Measurements from ENCODE around the gene PDIK1L. TPM values are rescaled to one million over a fixed set of nuclear protein-coding genes. Genes with fewer than 3 reads are reported as not detected.

The PDIK1L gene
- 10 to 100 TPM in 1 of 12 donors, 1 to 10 TPM in 10, not detected in 1; 6.7 to 10.3 (median 7.6) TPM for polyA plus RNA-seq (ENCODE audit: insufficient read length in 12 of 12)
- long read RNA-seq, donor 1, full-length matches to known transcripts: 4 of 18 reads
- long read RNA-seq, donor 1, partial matches to known transcripts: 14 of 18 reads
- long read RNA-seq, donor 1, other reads (novel, unspliced or antisense): 0 of 18 reads
- long read RNA-seq, donor 2, full-length matches to known transcripts: 4 of 4 reads
- long read RNA-seq, donor 2, partial matches to known transcripts: 0 of 4 reads
- long read RNA-seq, donor 2, other reads (novel, unspliced or antisense): 0 of 4 reads
- long read RNA-seq, donor 3, partial matches to known transcripts: 0 of 1 reads
- long read RNA-seq, donor 3, other reads (novel, unspliced or antisense): 0 of 1 reads
- long read RNA-seq, donor 4, partial matches to known transcripts: 0 of 1 reads
- long read RNA-seq, donor 4, other reads (novel, unspliced or antisense): 0 of 1 reads
- long read RNA-seq, donor 5, partial matches to known transcripts: 0 of 3 reads
- long read RNA-seq, donor 5, other reads (novel, unspliced or antisense): 0 of 3 reads
- long read RNA-seq, donor 6, partial matches to known transcripts: 0 of 1 reads
- long read RNA-seq, donor 6, other reads (novel, unspliced or antisense): 0 of 1 reads
- long read RNA-seq, donor 7, partial matches to known transcripts: 0 of 1 reads
- long read RNA-seq, donor 7, other reads (novel, unspliced or antisense): 0 of 1 reads
- long read RNA-seq, donor 8, partial matches to known transcripts: 0 of 4 reads
- long read RNA-seq, donor 8, other reads (novel, unspliced or antisense): 0 of 4 reads
- long read RNA-seq, donor 9, partial matches to known transcripts: 0 of 2 reads
- long read RNA-seq, donor 9, other reads (novel, unspliced or antisense): 0 of 2 reads
- long read RNA-seq, donor 10, partial matches to known transcripts: 0 of 1 reads
- long read RNA-seq, donor 10, other reads (novel, unspliced or antisense): 0 of 1 reads
- long read RNA-seq, donor 11, partial matches to known transcripts: 0 of 4 reads
- long read RNA-seq, donor 11, other reads (novel, unspliced or antisense): 0 of 4 reads

DNA sequence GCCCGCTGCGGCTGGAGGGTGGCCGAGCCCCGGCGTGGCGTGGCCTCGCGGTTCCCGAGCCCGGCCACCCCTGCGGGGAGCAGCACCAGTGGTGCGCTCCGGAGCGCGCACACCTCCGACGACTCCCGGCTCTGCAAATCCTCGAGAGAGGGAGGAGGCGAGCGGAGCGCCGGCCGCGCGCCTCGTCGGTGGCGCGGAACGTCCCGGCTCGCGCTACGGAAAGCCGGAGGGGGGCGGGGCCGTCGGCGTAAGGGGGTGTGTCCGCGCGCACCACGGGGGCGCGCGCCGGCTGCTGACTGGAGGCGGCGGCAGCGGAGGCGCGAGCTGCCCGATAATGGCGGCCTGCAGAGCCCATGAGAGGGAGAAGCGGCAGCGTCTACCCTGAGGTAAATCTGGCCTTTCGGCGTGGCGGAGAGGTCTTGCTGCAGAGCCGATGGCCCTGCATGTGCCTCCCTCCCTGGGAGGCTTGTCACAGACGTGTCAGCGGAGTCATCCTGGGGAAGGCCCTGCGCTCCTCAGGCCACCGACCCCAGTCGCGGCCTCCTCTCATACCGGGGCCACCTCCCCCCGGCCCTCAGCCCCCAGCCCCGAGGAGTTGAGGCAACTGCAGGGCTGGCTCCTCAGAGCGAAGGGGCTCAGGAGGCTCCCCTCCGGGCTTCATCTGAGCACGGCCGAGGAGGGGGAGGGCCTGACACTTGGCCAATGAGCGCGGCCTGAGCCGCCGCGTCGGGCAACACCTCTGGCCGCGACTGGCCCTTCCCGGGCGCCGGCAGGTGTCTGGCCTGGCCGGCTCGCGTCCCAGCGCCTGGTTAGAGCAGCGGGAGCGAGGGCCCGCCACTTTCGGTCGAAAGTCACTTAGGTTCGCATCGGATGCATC lies at the start of gene PDIK1L:
Gene PDIK1L (plus strand): TSS at position 295 of the 877 bp plus-strand sequence. CDS start 2,485 bp downstream, outside the sequence.
- DNase-seq: peak; percentile 95

DNA sequence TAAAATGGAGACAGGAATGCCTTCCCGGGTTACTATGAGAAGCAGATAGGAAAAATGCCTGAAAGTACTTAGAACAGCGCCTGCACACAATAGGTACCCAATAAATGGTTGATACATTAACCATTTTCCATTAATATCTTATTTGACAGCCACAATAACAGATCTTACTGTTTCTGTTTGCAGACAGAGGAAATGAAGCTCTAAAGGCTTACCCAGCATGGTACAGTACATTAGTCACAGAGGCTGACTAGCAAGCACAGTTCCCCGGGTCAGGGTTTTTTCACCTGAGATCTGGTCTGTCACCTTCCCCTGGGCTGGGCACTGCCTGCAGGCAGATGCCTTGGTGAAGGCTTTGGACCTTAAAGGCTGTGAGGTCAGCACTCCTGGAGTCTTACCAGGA lies 47.1 kb upstream of the PDIK1L start:
- no peak for DNase-seq

- DNase-seq: no peak
Observed at GRCh38 chr1:26066160-26066559, 45.5 kb upstream of the PDIK1L start.

GRCh38 chr1:26066857-26067256 lies 44.8 kb upstream of the PDIK1L start:
- DNase-seq: no peak

DNA sequence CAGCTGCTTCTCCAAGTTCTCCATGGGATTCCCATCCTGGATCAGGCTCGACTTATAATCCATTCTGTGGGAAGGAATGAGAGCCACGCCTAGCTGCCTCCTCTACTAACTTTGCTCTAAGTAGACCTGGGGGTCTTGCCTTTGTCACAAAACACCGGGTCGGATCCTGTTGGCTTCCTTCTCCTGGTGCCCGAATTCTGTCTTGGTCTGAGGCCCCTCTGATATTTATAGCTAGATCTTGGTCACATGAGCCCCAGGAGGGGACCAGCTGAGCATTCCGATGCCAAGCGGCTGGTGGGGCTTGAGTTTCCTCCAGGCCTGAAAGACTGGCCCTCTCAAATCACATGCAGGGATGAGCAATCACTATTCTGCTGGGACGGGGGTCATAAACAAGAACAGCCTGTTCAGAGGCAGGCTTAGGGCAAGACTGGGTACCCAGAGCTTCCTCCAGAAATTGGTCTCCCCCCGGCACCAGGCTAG lies 44.2 kb upstream of the PDIK1L start, which contains the start of gene TRIM63:
Gene TRIM63 (minus strand): TSS at position 199 of the 480 bp plus-strand sequence. CDS start 136 bp downstream, at position 63.
- DNase-seq: peak; percentile 12

DNA sequence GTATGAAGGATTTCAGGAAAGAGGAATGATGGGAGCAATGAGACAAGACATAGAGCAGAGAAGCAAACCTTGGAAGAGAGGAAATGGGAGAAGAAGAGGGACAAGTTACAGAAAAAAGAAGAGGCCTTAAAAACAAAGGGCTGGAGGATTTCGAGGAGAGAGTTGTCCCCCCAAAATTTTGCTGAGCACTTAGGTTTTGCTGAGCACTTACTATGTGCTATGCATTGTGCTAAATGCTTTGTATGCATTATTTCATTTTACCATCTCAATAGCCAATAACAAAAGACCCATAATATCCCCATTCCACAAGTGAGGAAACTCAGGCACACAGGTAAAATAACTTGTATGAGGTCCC lies 41.7 kb upstream of the PDIK1L start:
- DNase-seq: no peak

DNA sequence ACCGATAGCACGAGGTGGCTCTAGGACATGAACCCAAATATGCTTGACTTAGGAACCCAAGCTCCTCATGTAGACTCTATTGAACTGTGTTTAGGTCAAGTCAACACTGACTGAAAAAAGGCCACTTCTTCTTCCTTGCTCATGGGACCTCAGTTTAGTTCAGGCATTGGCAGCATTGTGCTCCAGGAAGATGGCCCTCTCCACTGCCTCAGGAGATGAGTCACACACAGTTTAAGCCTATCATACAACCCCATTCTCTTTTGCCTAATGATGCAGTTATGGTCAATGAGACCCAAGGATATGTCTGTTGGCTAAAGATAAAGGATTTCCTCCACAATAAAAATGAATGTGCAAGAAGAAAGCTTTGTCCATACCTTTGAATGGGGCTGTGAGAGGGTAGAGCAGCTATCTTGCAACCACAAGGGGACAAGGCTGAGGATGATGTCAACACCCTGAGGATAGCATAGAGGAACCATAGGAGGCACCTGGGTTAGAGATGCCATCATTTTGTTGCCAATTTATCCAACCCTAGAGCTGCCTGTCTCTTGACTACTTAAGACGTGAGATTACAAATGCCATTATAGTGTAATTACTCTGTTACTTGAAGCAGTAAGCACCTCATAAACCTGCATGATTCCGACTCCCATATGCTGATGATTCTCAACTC lies 41.2 kb upstream of the PDIK1L start:
- no peak for DNase-seq

- DNase-seq: no peak
Observed at GRCh38 chr1:26070963-26071342, 40.7 kb upstream of the PDIK1L start.

DNA sequence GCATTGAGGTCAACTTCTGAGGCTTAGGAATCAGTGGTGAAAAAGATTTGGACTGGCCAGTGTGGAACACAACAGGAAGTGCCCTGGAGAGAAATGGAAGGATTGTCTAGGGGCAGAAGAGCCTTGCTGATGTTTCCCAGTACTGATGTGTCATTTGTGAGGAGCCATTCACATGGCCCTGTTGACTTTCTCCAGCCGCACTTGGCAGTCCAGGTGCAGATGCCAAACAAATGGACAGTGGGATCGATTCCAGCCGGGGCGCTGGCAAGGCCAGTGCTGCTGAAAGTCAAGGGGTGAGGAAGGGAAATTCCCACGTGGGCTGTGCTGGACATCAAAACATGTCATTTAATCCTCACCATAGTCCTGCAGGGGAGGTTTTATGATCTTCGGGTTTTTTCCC lies 39.3 kb upstream of the PDIK1L start:
- no peak for DNase-seq

DNA sequence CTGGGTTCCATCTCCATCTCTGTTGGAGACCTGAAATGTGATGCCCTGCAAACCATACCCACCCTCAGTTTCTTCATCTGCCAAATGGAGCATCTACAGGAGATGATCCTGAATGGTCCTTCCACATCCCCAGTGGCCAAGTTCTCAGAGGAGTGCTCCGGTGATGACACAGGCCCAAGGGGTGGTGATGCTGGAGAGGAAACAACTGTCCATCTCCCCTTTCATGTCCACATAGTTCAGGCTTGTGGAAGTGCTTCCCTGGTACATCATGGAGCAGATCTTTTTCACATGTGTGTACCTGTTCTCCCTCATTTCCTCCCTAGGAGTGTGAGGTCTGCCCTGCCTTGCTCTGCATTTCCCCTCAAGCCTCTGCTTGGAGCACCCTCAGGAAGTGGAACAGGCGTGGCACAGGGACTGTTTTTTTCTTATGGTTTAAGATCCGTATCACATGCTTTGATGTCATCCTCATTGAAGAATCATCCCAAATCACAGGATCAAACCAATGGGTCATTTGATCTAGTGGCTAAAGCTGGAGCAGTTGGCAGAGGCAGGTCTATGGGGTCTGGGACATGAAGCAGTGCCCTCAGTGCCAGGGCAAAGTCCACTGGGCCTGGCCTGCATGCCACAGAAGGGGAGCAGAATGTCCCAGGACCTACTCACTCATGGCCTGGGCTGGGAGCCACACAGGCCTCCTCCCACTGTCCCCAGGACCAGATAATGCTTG lies 36.0 kb upstream of the PDIK1L start:
- DNase-seq: no peak

GRCh38 chr1:26077524-26077923 lies 34.1 kb upstream of the PDIK1L start:
- no peak for DNase-seq

DNA sequence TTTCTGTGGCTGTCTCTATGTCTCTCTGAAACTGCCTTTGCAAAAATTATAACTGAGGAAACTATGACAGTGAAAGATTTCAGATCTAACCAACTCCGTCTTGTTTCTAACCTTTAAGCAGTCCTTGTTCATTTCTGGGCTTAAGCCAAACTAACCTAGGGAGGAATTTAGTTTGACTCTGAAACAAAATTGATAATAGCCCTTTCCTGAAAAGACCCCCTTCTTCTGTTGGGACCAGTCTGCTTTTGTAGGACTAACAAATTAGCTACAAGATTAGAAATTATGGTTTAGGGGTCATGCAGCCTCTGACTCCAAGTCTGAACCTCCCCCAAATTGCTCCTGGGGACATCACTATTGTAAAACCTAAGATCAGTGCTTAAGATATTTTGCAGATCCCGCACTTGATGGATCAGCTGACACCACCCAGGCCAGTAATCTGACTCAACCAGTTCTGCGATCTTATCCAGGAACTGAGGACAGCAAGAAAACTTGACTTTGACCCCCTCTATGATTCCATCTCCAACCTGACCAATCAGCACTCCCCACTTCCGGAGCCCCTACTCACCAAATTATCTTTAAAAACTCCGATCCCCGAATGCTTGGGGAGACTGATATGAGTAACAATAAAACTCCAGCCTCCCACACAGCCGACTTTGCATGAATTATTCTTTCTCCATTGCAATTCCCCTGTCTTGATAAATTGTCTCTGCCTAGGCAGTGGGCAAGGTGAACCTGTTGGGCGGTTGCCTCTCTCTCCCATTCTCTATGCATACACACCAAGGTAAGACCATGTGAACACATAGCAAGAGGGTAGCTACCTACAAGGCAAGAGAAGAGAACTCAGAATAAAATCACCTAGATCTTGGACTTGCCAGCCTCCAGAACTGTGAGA lies 33.1 kb upstream of the PDIK1L start:
- DNase-seq: no peak

- no peak for DNase-seq
Observed at GRCh38 chr1:26079178-26079563, 32.5 kb upstream of the PDIK1L start.

GRCh38 chr1:26079960-26080814 lies 31.4 kb upstream of the PDIK1L start:
- DNase-seq: no peak

DNA sequence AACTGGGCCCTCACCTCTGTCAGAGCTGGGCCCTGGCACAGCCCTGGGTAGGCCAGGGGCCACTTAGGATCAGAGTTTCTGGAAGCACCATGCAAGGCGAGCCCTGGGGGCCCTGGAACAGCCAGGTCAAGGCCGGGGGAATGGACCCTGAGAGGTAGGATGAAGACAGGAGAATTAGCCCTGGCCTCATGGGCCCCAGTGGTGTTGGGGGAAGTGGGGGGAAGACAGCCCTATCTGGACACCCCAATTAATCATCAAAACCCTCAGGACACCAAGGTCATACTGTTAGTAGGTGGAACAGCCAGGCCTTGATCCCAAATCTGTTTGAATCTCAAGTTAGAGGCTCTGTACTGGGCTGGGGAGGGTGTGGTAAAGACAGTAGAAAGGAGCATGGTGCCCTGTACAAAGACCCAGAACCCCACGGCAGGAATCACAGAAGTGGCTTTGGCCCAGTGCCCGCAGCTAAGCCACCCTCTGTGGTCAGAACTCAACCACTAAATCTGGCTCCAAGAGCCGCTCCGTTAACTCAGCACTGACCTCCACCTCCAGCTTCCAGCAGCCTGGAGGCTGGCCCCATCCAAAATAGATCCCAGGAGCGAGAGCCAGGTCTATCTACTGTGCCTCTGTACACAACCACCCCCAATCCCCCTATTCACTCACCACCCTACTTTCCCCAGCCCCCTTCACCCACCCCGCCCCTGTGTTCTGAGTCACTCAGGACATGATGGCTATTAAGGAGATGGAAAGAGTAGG lies 30.2 kb upstream of the PDIK1L start:
- no peak for DNase-seq

DNA sequence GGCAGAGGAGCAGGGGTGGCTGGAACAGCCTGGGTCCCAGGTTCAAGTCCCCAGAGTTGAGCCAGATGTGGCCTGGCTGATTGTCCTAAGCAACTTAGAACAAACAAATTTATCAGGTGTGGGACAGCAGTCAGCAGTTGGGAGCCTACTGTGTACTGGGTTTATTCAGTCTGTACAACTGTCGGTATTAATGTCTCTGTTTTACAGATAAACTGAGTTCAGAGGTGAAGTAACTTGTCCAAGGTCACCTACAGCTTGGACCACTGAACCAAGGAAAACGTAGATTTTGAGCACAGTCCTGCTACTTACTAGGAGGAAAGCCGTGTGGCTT lies 29.6 kb upstream of the PDIK1L start:
- DNase-seq: no peak

- DNase-seq: no peak
Observed at GRCh38 chr1:26083208-26083607, 28.4 kb upstream of the PDIK1L start.
